IMR-90 (cell line): ENCODE measurements around the gene ANKRD63.

Source experiments
- CEBPB ChIP-seq: IDR thresholded peaks from 2 replicates; pipeline ENCODE4 v1.6.1; 2012; ENCODE audit warnings: low read depth, low read length, improper control_type of control experiment
- CTCF ChIP-seq: conservative IDR thresholded peaks from 2 replicates; pipeline ENCODE4 v1.5.1; 2012; ENCODE audit warnings: mild to moderate bottlenecking, low read depth, low read length, improper control_type of control experiment
- FOS ChIP-seq: fragments of 150-350 bp; IDR thresholded peaks from 2 replicates; pipeline ENCODE4 v1.6.1; 2016; ENCODE audit warnings: low read depth, low read length
- MAFK ChIP-seq: IDR thresholded peaks from 2 replicates; pipeline ENCODE4 v1.6.1; 2012; ENCODE audit warnings: low read depth, low read length, improper control_type of control experiment
- MAZ ChIP-seq: IDR thresholded peaks from 2 replicates; pipeline ENCODE4 v1.6.1; 2012; ENCODE audit warnings: low read depth, mild to moderate bottlenecking, low read length, improper control_type of control experiment, moderate library complexity, borderline replicate concordance
- MXI1 ChIP-seq: IDR thresholded peaks from 2 replicates; pipeline ENCODE4 v1.6.1; 2012; ENCODE audit warnings: low read depth, mild to moderate bottlenecking, low read length, moderate library complexity, borderline replicate concordance
- POLR2A ChIP-seq: IDR thresholded peaks from 2 replicates; pipeline ENCODE4 v1.6.1; 2012; ENCODE audit warnings: mild to moderate bottlenecking, low read depth, low read length
- RAD21 ChIP-seq: IDR thresholded peaks from 2 replicates; pipeline ENCODE4 v1.6.1; 2012; ENCODE audit warnings: low read length, improper control_type of control experiment
- RFX5 ChIP-seq: IDR thresholded peaks from 2 replicates; pipeline ENCODE4 v1.8.0; 2012; ENCODE audit warnings: low read depth, mild to moderate bottlenecking, low read length, moderate library complexity

- no peak for TF ChIP-seq CTCF
- TF ChIP-seq RAD21 = no peak
- TF ChIP-seq MAFK = no peak
- no peak for TF ChIP-seq MXI1
- TF ChIP-seq CEBPB = no peak
- no peak for TF ChIP-seq POLR2A
- no peak for TF ChIP-seq MAZ
- no peak for TF ChIP-seq RFX5
- no peak for TF ChIP-seq FOS
These were observed 14.5 kb upstream of the ANKRD63 start for GRCh38 chr15:40297356-40297755.
